OCI-LY7 (cell line): ENCODE data around the gene KAZN. TPM values are rescaled to one million over a fixed set of nuclear protein-coding genes. Genes with fewer than 3 reads are reported as not detected.

Experiments used
- BruUV-seq: library from RNA; stranded (reverse); fragments of 400-500 nt; replicated peaks from 2 replicates; lab custom pipeline; 2021; lab: Mats Ljungman, UMichigan
- CTCF ChIA-PET: fragments of 300-600 bp; sonication (Branson Sonifier 250); formaldehyde crosslinking; loops from one replicate; lab custom pipeline; 2022; ENCODE audit warnings: antibody characterized with exemption; ENCODE audit not compliant: unreplicated experiment; lab: Charles Lee
- POLR2A ChIA-PET: fragments of 300-600 bp; sonication (Branson Sonifier 250); formaldehyde crosslinking; loops from one replicate; lab custom pipeline; 2022; ENCODE audit warnings: antibody characterized with exemption; lab: Charles Lee
- DNase-seq: peaks from one replicate; pipeline ENCODE4 v3.0.0-alpha.2; 2015; ENCODE audit warnings: low spot score
- H2AFZ ChIP-seq: fragments of 200-600 bp; sonication (generic), shearing (Covaris generic); 2 replicates; pipeline ENCODE4 v1.6.1; 2014; ENCODE audit warnings: mild to moderate bottlenecking, antibody characterized with exemption, low read length, moderate library complexity
- H3K27ac ChIP-seq: fragments of 200-600 bp; sonication (generic); 2 replicates; pipeline ENCODE4 v1.5.1; 2014; ENCODE audit warnings: mixed run types, low read depth, mild to moderate bottlenecking, moderate library complexity, low read length, inconsistent platforms; ENCODE audit not compliant: poor library complexity, severe bottlenecking
- H3K36me3 ChIP-seq: fragments of 200-600 bp; sonication (generic); 2 replicates; pipeline ENCODE4 v1.6.1; 2014; ENCODE audit warnings: mild to moderate bottlenecking, antibody characterized with exemption, low read length, moderate library complexity, mixed read lengths; ENCODE audit not compliant: insufficient read depth
- H3K4me1 ChIP-seq: fragments of 200-600 bp; sonication (generic); 2 replicates; pipeline ENCODE4 v1.5.1; 2014; ENCODE audit warnings: mild to moderate bottlenecking, low read length; ENCODE audit not compliant: insufficient read depth, poor library complexity, severe bottlenecking
- H3K4me2 ChIP-seq: fragments of 200-600 bp; sonication (generic); 2 replicates; pipeline ENCODE4 v1.6.1; 2014; ENCODE audit warnings: mild to moderate bottlenecking, low read length
- H3K4me3 ChIP-seq: fragments of 200-600 bp; sonication (generic); 2 replicates; pipeline ENCODE4 v1.5.1; 2014; ENCODE audit warnings: mild to moderate bottlenecking, low read depth, low read length; ENCODE audit not compliant: poor library complexity, severe bottlenecking
- H3K79me2 ChIP-seq: fragments of 200-600 bp; sonication (generic); 2 replicates; pipeline ENCODE4 v1.6.1; 2016; ENCODE audit warnings: low read depth, mild to moderate bottlenecking, low read length, moderate library complexity, mixed read lengths; ENCODE audit not compliant: insufficient read depth
- H3K9me2 ChIP-seq: fragments of 200-600 bp; sonication (generic); 2 replicates; pipeline ENCODE4 v1.6.1; 2016; ENCODE audit warnings: mild to moderate bottlenecking, low read length, mixed read lengths; ENCODE audit not compliant: insufficient read depth
- H3K9me3 ChIP-seq: fragments of 200-600 bp; sonication (generic); 2 replicates; pipeline ENCODE4 v1.6.1; 2014; ENCODE audit warnings: mild to moderate bottlenecking, mixed run types, low read length, mixed read lengths
- H4K20me1 ChIP-seq: fragments of 200-600 bp; sonication (generic); 2 replicates; pipeline ENCODE4 v1.6.1; 2014; ENCODE audit warnings: mild to moderate bottlenecking, antibody characterized with exemption, low read length, moderate library complexity, mixed read lengths; ENCODE audit not compliant: insufficient read depth
- CTCF ChIP-seq: fragments of 200-600 bp; sonication (generic); conservative IDR thresholded peaks from 2 replicates; pipeline ENCODE4 v1.5.1; 2014; ENCODE audit warnings: mild to moderate bottlenecking, antibody characterized with exemption, low read length, moderate library complexity, mixed read lengths
- EZH2phosphoT487 ChIP-seq: fragments of 200-600 bp; sonication (generic); IDR thresholded peaks from 2 replicates; pipeline ENCODE4 v1.6.1; 2018; ENCODE audit warnings: low read depth, borderline replicate concordance, mild to moderate bottlenecking, mixed run types, antibody characterized with exemption, low read length, moderate library complexity, mixed read lengths
- intact Hi-C: fragments of 100-400 bp; cut with micrococcal nuclease; formaldehyde crosslinking; loops from one replicate; pipeline ENCODE4 v1.10.0; 2022; ENCODE audit not compliant: unreplicated experiment
- total RNA-seq, 2 experiments: library from RNA; depleted of rRNA in 1 of 2; stranded (reverse); fragments of >200 nt in 1 of 2; shearing (Covaris generic) in 1 of 2; gene quantifications; 2 replicates each; pipeline ENCODE4 v1.2.3, GENCODE V29; 2014 to 2022

Gene KAZN
- total RNA-seq, 2 experiments from 2014 or later = 0.40 to 2.4 TPM

DNA sequence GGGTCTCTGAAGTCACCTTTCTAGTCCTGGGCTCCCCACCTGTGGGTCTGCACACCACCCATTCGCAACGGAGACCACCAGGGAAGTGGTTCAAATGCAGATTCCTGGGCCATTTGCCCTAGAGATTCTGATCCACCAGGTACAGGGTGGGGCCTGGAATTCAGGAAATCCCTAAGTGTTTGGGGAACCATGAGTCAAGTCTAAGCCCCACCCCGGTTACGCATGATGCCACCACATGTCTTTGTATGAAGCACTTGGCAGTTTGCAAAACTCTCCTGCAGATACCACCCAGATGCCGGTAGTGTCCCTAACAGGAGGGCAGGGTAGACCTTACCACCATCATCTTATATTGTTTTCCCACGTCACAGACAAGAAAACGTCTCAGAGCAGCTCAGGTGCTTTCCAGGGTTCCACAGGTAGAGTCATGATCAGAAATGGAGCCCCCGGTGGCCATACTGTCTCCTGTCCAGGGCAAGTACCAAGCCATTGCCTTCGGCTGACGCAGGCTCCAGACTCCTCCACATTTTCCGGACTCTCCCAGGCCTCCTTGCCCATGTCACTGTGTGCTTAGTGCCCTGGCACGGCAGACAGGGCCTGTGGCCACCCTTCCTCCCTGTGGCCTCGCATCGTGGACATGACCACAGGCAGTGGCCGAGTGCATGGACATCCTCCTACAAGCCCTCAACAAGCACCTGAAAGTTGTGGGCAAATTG is 465.9 kb downstream of the KAZN start:
- CTCF ChIA-PET = no interaction called here
- Histone ChIP-seq H4K20me1 (no peaks in the 10 kb centered on the region), H3K4me3 (no peak overlapping the region), H3K27ac (no peak overlapping the region), H3K9me2 (no peaks in the 10 kb centered on the region), H3K36me3 (no peaks in the 10 kb centered on the region), H3K4me1 (no peaks in the 10 kb centered on the region), H3K4me2 (no peak overlapping the region), H2AFZ (no peak overlapping the region), H3K9me3 (peaks cover 4% of the 10 kb centered on the region; the same call in 1 of the 2 replicates), H3K79me2 (no peaks in the 10 kb centered on the region)
- POLR2A ChIA-PET = interaction anchor here (0.5 kb wide), 1 partner anchor 928 kb away, joined by 3 read pairs; no protein-coding TSS in a partner anchor
- DNase-seq = no peak
- TF ChIP-seq CTCF (peak; percentile 30; the same call in 1 of the 2 replicates), EZH2phosphoT487 (no peak)
- no TSS peak for BruUV-seq
- intact Hi-C loops = loop anchor here (5.0 kb wide), 1 partner anchor 38 kb away; no protein-coding TSS in a partner anchor

DNA sequence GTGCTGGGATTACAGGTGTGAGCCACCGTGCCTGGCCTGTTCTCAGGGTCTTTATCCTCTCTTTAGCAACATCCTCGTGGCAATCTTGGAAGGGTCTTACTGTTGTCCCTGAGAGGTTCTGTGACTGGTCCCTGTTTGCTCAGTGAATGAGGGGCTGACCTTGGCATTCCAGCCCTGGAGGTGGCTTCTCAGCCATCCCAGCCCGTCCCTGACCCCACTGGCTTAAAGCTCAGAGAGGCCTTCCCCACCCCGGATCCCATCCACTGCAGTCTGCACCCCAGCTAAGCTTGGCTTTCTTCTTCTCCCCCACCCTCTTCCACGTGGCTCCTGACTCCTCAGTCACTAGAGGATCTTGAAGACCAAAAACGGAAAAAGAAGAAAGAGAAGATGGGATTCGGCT is 466.8 kb downstream of the KAZN start:
- Histone ChIP-seq H4K20me1 (no peaks in the 10 kb centered on the region), H3K9me2 (no peaks in the 10 kb centered on the region), H3K36me3 (no peaks in the 10 kb centered on the region), H3K4me2 (no peak overlapping the region), H2AFZ (no peak overlapping the region), H3K9me3 (peaks cover 4% of the 10 kb centered on the region; the same call in 1 of the 2 replicates), H3K79me2 (no peaks in the 10 kb centered on the region), H3K27ac (no peak overlapping the region), H3K4me3 (no peak overlapping the region), H3K4me1 (no peaks in the 10 kb centered on the region)
- ChIA-PET POLR2A (interaction anchor here (0.7 kb wide), 1 partner anchor 847 kb away, joined by 4 read pairs; no protein-coding TSS in a partner anchor), CTCF (no interaction called here)
- intact Hi-C loops = no loop called here
- no TSS peak for BruUV-seq
- DNase-seq = no peak
- TF ChIP-seq EZH2phosphoT487 (no peak), CTCF (no peak)

DNA sequence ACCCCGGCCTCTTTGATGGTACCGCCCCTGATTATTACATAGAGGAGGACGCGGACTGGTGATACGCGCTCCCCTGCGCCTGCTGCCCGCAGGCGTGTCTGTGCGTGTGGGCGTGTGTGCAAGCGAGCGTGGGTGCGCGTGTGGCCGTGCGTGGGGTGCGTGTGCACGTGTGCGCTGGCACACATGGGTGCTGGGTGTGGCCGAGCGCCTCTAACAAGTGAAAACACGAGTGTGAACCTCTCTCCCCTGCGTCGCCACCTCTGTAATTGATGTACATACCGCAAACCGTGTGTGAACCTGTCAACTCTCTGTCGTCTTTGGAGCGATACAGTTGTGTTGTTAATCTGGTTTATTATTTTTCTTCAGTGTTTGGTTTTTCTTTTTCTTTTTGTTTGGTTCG is 467.3 kb downstream of the KAZN start:
- intact Hi-C loops = no loop called here
- Histone ChIP-seq H2AFZ (no peak overlapping the region), H4K20me1 (no peaks in the 10 kb centered on the region), H3K4me1 (no peaks in the 10 kb centered on the region), H3K4me3 (no peak overlapping the region), H3K27ac (no peak overlapping the region), H3K9me2 (no peaks in the 10 kb centered on the region), H3K36me3 (no peaks in the 10 kb centered on the region), H3K79me2 (no peaks in the 10 kb centered on the region), H3K4me2 (no peak overlapping the region), H3K9me3 (peaks cover 4% of the 10 kb centered on the region; the same call in 1 of the 2 replicates)
- no peak for DNase-seq
- no peak for TF ChIP-seq EZH2phosphoT487
- TF ChIP-seq CTCF = no peak
- ChIA-PET POLR2A (no interaction called here), CTCF (no interaction called here)
- no TSS peak for BruUV-seq
